NCI-H460 (cell line): Measurements from ENCODE around the gene SNAPIN. TPM values are rescaled to one million over a fixed set of nuclear protein-coding genes. Genes with fewer than 3 reads are reported as not detected.
"Not testable (repeated sequence)": the region's sequence is repeated elsewhere in the genome, so short reads cannot be mapped to it uniquely, and the experiment has no call there.

Experiments
- DNase-seq: peaks from one replicate; pipeline ENCODE4 v3.0.0-alpha.2; 2016; ENCODE audit warnings: low read depth; ENCODE audit errors: extremely low read depth
- total RNA-seq: library from RNA; depleted of rRNA; stranded (reverse); fragments of >200 nt; shearing (Covaris generic); gene quantifications from 2 replicates; pipeline ENCODE4 v1.2.3, GENCODE V29; 2014

SNAPIN gene
- total RNA-seq, 1 experiment from 2014 or later, result 72.9 TPM

- DNase-seq, result no peak
Observed at GRCh38 chr1:153646672-153647345, 11.7 kb upstream of the SNAPIN start.

DNA sequence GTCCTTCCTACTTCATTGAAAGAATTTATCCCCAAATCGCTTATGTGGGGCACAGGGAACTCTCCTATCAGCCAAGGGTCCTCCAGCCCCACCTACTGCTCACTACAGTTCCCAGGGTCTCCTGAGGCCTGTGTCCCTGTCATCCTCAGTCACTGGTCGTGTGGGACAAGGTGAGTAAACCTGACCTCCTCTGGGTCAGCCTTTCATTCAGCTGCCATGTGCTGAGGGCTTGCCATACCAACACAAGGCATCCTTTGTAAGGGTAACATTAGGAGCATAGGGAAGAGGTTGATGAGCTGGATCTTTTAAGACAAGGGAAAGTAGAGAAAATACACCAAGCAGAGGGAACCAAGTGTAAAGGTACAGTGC lies 11.2 kb upstream of the SNAPIN start:
- DNase-seq, result no peak

- no peak for DNase-seq
Observed at GRCh38 chr1:153648000-153648643, 10.4 kb upstream of the SNAPIN start.

DNA sequence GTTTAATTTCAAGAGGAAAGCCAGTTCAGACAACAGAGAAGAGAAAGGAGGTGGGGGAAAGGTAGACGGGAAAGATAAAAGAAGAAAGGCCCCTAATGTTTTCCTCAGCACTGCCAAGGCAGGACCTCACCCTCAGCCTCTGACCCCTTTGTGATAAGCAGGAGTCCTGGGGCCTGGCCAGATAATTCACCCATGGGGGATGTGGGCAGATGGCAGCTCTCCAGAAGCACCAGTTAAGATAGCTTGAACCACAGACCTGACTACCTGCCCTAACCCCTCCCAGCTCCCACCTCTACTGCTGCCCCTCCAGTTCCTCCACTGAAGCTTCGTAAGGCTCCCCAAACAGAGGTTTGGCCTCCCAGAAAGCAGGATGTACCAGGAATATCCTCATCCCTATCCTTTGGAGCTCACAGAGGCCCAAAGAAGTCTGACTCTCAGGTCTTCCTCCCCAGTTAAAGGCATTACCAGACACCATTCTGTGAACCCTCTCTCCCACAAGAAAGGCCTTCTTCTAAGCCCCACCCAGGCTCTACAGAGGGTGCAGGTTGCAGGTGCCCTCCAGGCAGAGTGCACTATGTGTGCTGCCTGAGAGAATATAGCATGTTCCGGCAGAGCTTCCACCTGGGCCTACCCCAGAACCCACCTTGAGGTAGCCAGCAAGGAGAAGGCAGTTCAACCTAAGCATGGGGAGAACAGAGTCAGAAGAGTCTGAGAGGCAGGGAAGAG lies 9.2 kb upstream of the SNAPIN start:
- no peak for DNase-seq

- no peak for DNase-seq
Observed at GRCh38 chr1:153649863-153650235, 8.7 kb upstream of the SNAPIN start.

- no peak for DNase-seq
Observed at GRCh38 chr1:153651771-153652170, 6.7 kb upstream of the SNAPIN start.

GRCh38 chr1:153652805-153653500 lies 5.5 kb upstream of the SNAPIN start:
- DNase-seq, result no peak

DNA sequence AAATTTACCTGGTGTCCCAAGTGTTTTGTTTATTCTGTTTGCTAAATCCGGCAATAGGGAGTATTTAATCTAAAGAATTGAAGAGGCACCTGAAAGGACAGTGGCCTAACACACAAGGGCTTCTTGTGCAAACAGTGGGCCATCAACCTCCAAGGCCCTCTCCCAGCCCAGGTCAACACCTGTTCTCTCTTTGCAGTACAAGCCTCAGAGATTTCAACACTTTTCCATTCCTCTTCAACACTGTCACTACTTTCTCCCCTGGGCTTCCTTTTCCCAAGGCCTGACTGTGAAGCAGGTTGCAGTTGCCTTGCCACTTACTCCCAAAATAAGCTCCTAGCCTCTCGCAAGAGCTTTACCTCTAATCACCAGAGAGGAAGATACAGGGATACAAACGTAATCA lies 3.2 kb upstream of the SNAPIN start:
- DNase-seq, result no peak

DNA sequence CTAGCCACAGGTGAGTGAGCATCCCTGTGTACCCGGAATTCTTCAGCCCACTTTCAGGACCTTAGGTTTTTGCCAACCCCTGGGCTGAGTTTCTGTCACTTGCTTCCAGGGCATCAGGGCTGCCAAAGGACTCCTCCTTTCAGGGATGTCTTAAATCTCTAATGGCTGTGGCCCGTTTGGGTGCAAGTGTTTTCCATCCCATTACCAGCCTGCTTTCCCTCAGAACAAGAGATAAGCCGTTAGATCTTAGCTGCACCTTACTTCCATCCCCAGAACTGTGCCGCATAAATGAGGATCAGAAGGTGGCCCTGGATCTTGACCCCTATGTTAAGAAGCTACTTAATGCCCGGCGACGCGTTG lies 652 bp downstream of the SNAPIN start:
- DNase-seq, result no peak

- no peak for DNase-seq
Observed at GRCh38 chr1:153659656-153660055, 1.2 kb downstream of the SNAPIN start.

DNA sequence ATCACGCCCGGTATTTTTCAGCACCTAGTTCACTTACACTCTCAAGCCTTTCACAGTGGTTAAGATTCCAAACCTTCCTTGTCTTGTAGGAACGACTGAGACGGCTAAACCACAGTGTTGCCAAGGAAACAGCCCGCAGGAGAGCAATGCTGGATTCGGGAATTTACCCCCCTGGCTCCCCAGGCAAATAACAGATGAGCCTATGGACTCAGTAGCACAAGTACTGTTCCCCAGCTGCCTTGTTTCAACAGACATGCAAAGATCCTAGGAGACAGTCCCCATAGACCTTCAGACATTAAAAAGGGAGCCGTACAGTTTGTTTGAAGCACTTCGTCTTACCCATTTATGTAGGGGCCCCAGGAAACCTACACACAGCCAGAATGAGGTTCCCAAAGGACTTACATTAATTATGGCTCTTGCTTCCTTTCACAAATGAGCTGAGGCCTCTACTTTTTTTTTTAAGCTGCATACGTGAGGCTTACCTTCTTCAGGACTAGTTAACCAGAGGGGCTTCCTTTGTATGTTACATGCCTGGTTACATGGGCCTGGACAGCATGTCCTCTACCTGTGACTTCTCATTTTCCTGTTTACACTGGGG lies 2.7 kb downstream of the SNAPIN start:
- DNase-seq, result no peak

DNA sequence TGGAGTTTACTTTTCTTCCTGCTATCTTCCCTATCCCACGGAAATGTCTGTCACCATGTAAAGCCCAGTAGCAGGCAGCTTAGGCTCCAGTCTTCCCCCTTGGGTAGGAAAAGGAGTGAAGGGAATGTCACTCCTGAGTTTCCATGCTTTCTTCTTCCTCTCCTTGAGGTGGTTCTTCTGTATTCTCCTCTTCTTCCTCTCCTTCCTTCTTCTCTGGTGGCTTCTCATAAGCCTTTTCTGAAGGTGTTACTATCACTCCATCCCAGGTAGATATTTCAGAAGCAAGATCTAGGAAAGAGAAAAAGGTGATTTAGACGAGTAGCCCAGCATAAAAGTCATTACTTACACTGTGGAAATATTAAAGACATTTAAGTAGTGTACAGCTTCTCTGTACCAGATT lies 3.8 kb downstream of the SNAPIN start:
- no peak for DNase-seq

DNA sequence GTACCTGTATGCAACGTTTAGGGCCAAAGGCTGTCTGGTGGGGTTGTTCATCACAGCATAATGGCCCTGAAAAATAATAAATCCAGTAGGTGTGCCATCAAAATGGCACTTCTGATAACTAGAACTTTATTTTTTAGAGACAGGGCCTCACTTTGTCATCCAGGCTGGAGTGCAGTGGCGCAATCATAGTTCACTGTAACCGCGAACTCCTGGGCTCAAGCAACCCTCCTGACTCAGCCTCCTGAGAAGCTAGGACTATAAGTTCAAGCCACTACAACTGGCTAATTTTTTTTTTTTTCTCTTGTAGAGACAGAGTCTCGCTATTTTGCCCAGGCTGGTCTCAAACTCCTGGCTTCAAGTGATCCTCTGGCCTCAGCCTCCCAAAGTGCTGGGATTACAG lies 4.7 kb downstream of the SNAPIN start:
- DNase-seq, result no peak

GRCh38 chr1:153667439-153667838 lies 8.9 kb downstream of the SNAPIN start:
- no peak for DNase-seq

GRCh38 chr1:153668672-153669071 lies 10.2 kb downstream of the SNAPIN start:
- DNase-seq, result not testable (repeated sequence)

- no peak for DNase-seq
Observed at GRCh38 chr1:153669606-153670005, 11.1 kb downstream of the SNAPIN start.

DNA sequence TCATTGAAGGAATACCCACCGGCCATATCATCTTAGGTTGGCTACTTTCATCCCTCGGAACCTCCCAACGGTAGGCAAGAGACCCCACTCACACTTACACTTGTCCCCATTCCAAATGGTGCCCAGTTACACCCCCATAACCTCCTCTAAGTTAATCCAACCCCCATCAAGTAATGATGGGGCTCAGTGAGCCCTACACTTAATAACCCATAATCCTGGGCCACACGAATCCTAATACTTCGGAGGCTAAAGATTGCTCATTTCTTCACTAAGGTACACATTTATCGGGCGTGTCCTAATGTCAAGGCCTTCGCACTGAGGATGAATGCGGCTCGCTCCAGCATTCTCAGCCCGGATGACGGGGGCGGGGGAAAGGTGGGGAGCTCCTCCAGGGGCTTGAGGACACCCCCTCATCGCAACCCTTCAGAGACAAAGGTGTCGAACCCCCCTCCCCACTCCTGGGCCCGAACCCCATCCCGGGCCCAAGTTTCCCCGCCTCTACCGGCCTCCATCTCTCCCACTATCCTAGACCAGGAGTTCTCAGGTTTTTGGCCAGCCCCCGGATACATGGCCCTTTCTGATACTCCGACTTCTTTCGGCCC lies 11.9 kb downstream of the SNAPIN start:
- no peak for DNase-seq

- peak; percentile 100 for DNase-seq
Observed at GRCh38 chr1:153670859-153671627, 12.5 kb downstream of the SNAPIN start, which contains the start of gene ILF2. ILF2 (minus strand) TSS chr1:153670993; CDS start chr1:153670922, 71 bp downstream.

DNA sequence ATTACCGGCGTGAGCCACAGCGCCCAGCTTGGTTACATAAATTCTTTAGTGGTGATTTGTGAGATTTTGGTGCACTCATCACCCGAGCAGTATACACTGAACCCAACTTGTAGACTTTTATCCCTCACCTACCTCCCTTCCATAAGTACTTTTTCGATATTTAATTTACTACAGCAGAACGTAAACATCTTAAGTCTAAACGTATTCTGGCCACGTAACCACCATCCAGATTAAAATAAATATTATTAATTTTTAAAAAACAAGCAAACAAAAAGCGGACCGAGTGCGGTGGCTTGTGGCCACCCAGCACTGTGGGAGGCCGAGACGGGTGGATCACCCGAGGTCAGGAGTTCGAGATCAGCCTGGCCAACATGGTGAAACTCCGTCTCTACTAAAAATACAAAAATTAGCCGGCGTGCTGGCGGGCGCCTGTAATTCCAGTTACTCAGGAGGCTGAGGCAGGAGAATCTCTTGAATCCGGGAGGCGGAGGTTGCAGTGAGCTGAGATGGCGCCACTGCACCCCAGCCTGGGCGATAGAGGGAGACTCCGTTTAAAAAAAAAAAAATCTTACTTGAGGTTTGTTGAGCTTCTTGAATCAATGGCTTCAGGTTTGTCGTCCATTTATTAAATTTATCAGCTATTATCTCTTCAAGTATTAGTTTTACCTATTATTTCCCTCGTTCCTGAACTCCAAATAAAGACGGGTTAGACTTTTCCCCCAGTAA lies 13.3 kb downstream of the SNAPIN start:
- DNase-seq, result not testable (repeated sequence)
